Measurements from ENCODE around the gene DENND1C. TPM values are rescaled to one million over a fixed set of nuclear protein-coding genes. Genes with fewer than 3 reads are reported as not detected.

The DENND1C gene
- polyA plus RNA-seq, 3 donors = 37.1 to 40.5 (median 40.0) TPM

Other genes starting within 250 kb of the DENND1C start
- 100 to 1,000 TPM in 2 of 3 donors, 10 to 100 TPM in 1; 70.2 to 116 (median 102) TPM for gene MLLT1, start 201.8 kb downstream of the DENND1C start, polyA plus RNA-seq (ENCODE audit: insufficient read length in 3 of 3)
- gene ACER1, start 148.2 kb downstream of the DENND1C start, polyA plus RNA-seq (ENCODE audit: insufficient read length in 3 of 3) = under 1 TPM in 2 of 3 donors, not detected in 1; 0.17 to 0.23 TPM
- gene CLPP, start 120.3 kb downstream of the DENND1C start, polyA plus RNA-seq (ENCODE audit: insufficient read length in 3 of 3) = 10 to 100 TPM; 53.5 to 71.0 (median 63.9) TPM
- gene ALKBH7, start 109.0 kb downstream of the DENND1C start, polyA plus RNA-seq (ENCODE audit: insufficient read length in 3 of 3) = 10 to 100 TPM; 35.2 to 72.2 (median 70.4) TPM
- 1 to 10 TPM; 2.7 to 2.9 (median 2.8) TPM for gene PSPN, start 105.9 kb downstream of the DENND1C start, polyA plus RNA-seq (ENCODE audit: insufficient read length in 3 of 3)
- gene GTF2F1, start 88.6 kb downstream of the DENND1C start, polyA plus RNA-seq (ENCODE audit: insufficient read length in 3 of 3) = 100 to 1,000 TPM in 1 of 3 donors, 10 to 100 TPM in 2; 80.3 to 103 (median 100.0) TPM
- 100 to 1,000 TPM; 273 to 347 (median 314) TPM for gene KHSRP, start 57.0 kb downstream of the DENND1C start, polyA plus RNA-seq (ENCODE audit: insufficient read length in 3 of 3)
- gene SLC25A41, start 48.0 kb downstream of the DENND1C start, polyA plus RNA-seq (ENCODE audit: insufficient read length in 3 of 3) = 1 to 10 TPM in 2 of 3 donors, under 1 TPM in 1; 0.50 to 2.0 (median 1.6) TPM
- gene SLC25A23, start 22.0 kb downstream of the DENND1C start, polyA plus RNA-seq (ENCODE audit: insufficient read length in 3 of 3) = 10 to 100 TPM; 63.5 to 77.5 (median 70.3) TPM
- gene CRB3, start 17.5 kb downstream of the DENND1C start, polyA plus RNA-seq (ENCODE audit: insufficient read length in 3 of 3) = 10 to 100 TPM; 21.7 to 41.8 (median 32.0) TPM
- 10 to 100 TPM; 29.5 to 34.2 (median 31.4) TPM for gene TUBB4A, start 20.5 kb upstream of the DENND1C start, polyA plus RNA-seq (ENCODE audit: insufficient read length in 3 of 3)
- under 1 TPM; 0.26 to 0.42 (median 0.36) TPM for gene TNFSF9, start 49.2 kb upstream of the DENND1C start, polyA plus RNA-seq (ENCODE audit: insufficient read length in 3 of 3)
- under 1 TPM in 1 of 3 donors, not detected in 2; 0.19 TPM for gene CD70, start 109.4 kb upstream of the DENND1C start, polyA plus RNA-seq (ENCODE audit: insufficient read length in 3 of 3)
- gene TNFSF14, start 188.4 kb upstream of the DENND1C start, polyA plus RNA-seq (ENCODE audit: insufficient read length in 3 of 3) = under 1 TPM in 2 of 3 donors, not detected in 1; 0.04 to 0.06 TPM
- 10 to 100 TPM; 17.1 to 26.9 (median 20.8) TPM for gene C3, start 238.9 kb upstream of the DENND1C start, polyA plus RNA-seq (ENCODE audit: insufficient read length in 3 of 3)